SK-N-MC (cell line): ENCODE results near the gene KCNT1.

Source experiments
- EZH2 ChIP-seq: fragments of 200-600 bp; sonication (generic); IDR thresholded peaks from one replicate; pipeline ENCODE4 v1.6.1; 2017; ENCODE audit warnings: antibody characterized with exemption
- FOXP2 ChIP-seq: optimal IDR thresholded peaks from 2 replicates; pipeline ENCODE3; 2011; ENCODE audit warnings: mild to moderate bottlenecking, moderate library complexity; ENCODE audit not compliant: insufficient read depth; ENCODE audit errors: extremely low read length, control extremely low read depth
- POLR2AphosphoS5 ChIP-seq: IDR thresholded peaks from 2 replicates; pipeline ENCODE4 v1.6.1; 2012; ENCODE audit warnings: mild to moderate bottlenecking, low read depth, low read length, borderline replicate concordance

GRCh38 chr9:135821116-135821515, 119.1 kb downstream of the KCNT1 start:
- TF ChIP-seq POLR2AphosphoS5 (no peak), EZH2 (no peak), FOXP2 (no peak)
